ENCODE measurements around the gene LPP. TPM values are rescaled to one million over a fixed set of nuclear protein-coding genes. Genes with fewer than 3 reads are reported as not detected.

Gene LPP
- polyA plus RNA-seq, 1 experiment: 76.3 TPM

DNA sequence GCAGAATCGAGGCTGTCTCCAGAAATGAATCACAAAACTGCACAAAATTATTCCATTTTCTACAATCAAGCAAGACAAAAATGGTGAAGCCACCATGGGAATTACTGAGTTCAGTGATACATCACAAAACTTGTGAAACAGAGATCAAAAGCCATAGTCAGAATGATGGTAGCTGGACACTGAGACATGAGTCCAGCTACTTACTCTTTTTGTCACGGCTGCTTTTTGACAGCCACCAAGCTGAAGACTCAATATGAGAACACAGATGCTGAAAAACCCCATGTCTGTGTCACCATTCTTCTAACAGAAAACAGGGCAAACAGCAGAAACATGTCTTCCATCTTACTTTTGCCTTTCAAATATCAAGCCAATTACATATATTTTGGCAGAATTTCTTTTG lies 237.6 kb downstream of the LPP start:
- H3K27me3 ChIP-seq (ENCODE audit: control insufficient read depth, insufficient read depth, low read length): no peaks in the 10 kb centered on the region
- no peak overlapping the region for H3K27ac ChIP-seq (ENCODE audit: low read depth, low read length)
- POLR2A ChIA-PET: no interaction called here

DNA sequence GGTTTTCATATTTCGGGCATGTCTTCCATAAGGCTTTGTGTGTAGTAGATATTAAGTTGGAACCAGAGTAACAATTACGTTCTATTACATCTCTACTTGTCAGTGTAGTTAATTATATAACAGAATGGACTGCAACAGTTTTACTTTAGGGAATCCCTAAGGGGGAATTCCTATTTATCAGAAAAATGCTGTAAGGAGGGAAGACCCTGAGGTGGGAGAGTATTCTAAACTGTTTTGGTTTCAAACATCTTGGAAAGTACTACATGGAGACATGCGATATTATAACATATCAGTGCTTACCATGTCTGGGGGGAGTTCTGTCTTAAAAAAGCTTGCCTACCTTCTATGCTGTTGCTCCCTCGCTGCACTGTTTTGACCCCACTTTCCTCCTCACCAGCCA lies 238.1 kb downstream of the LPP start:
- Histone ChIP-seq H3K27ac (ENCODE audit: low read depth, low read length) (no peak overlapping the region), H3K27me3 (ENCODE audit: control insufficient read depth, insufficient read depth, low read length) (no peaks in the 10 kb centered on the region), H3K9me3 (ENCODE audit: control insufficient read depth, insufficient read depth, low read length) (no peaks in the 10 kb centered on the region), H3K4me3 (ENCODE audit: low read depth, low read length) (no peak overlapping the region)
- TF ChIP-seq, protein P1, sequence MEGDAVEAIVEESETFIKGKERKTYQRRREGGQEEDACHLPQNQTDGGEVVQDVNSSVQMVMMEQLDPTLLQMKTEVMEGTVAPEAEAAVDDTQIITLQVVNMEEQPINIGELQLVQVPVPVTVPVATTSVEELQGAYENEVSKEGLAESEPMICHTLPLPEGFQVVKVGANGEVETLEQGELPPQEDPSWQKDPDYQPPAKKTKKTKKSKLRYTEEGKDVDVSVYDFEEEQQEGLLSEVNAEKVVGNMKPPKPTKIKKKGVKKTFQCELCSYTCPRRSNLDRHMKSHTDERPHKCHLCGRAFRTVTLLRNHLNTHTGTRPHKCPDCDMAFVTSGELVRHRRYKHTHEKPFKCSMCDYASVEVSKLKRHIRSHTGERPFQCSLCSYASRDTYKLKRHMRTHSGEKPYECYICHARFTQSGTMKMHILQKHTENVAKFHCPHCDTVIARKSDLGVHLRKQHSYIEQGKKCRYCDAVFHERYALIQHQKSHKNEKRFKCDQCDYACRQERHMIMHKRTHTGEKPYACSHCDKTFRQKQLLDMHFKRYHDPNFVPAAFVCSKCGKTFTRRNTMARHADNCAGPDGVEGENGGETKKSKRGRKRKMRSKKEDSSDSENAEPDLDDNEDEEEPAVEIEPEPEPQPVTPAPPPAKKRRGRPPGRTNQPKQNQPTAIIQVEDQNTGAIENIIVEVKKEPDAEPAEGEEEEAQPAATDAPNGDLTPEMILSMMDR (IDR thresholded peaks at IDR 0.05; ENCODE audit: low read depth, low read length): no peak
- ChIA-PET CTCF (no interaction called here), POLR2A (no interaction called here)
- DNase-seq (ENCODE audit: low read depth, low spot score): no peak

More for the DNA sequence above, 237.6 kb downstream of the LPP start:
- Histone ChIP-seq H3K9me3 (ENCODE audit: control insufficient read depth, insufficient read depth, low read length) (no peaks in the 10 kb centered on the region), H3K4me3 (ENCODE audit: low read depth, low read length) (no peak overlapping the region)
- DNase-seq (ENCODE audit: low read depth, low spot score): no peak
- TF ChIP-seq, protein P1 (IDR thresholded peaks at IDR 0.05; ENCODE audit: low read depth, low read length): no peak
- CTCF ChIA-PET: no interaction called here

DNA sequence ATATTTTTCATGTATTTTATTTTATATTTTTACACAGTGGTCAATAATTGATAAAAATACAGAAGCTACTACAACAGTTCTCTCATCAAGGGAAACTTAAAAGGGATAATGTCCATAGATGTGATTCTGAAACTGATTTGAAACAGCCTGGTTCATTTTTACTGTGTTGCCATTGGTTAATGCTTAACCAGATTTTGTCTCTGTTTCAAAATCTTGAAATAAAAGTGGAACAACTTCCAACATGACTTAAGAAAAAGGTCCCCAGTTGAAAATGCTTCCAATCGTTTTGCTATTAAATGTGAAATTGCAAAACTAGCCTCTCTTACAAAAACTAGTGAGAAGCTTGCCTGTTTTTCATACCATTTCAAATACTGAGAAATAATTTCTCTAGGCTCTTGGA lies 240.7 kb downstream of the LPP start:
- DNase-seq (ENCODE audit: low read depth, low spot score): no peak
- Histone ChIP-seq H3K4me3 (ENCODE audit: low read depth, low read length) (no peak overlapping the region), H3K27ac (ENCODE audit: low read depth, low read length) (no peak overlapping the region), H3K27me3 (ENCODE audit: control insufficient read depth, insufficient read depth, low read length) (no peaks in the 10 kb centered on the region), H3K9me3 (ENCODE audit: control insufficient read depth, insufficient read depth, low read length) (no peaks in the 10 kb centered on the region)
- POLR2A ChIA-PET: no interaction called here
- TF ChIP-seq, protein P1 (IDR thresholded peaks at IDR 0.05; ENCODE audit: low read depth, low read length): no peak
- CTCF ChIA-PET: interaction anchor here (0.6 to 2.4 kb wide), 3 partner anchors 476 to 654 kb away, joined by 3 to 10 read pairs (median 3); no protein-coding TSS in a partner anchor

DNA sequence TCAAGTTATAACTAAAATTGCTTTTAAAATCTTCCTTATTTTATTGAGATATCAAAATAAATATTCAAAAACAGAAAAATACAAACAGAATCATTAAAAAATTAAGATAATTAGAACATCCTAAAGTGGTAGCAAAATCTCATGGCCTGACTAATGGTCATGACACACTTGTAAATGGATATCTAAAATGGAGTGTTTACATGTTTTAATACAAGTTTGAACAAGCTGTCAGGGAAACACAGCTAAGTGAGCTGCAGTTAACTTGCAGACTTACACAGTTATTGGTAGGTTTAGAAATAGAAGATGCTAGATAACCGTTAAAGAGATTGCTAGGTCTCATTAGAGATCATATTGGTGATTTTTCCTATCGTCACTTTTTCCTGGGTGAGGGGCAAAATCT lies 242.3 kb downstream of the LPP start:
- ChIA-PET POLR2A (interaction anchor here (0.6 kb wide), 1 partner anchor 131 kb away, joined by 3 read pairs; no protein-coding TSS in a partner anchor), CTCF (interaction anchor here (1.2 kb wide), 2 partner anchors 649 to 656 kb away, joined by 3 read pairs; no protein-coding TSS in a partner anchor)
- Histone ChIP-seq H3K9me3 (ENCODE audit: control insufficient read depth, insufficient read depth, low read length) (no peaks in the 10 kb centered on the region), H3K4me3 (ENCODE audit: low read depth, low read length) (no peak overlapping the region), H3K27me3 (ENCODE audit: control insufficient read depth, insufficient read depth, low read length) (no peaks in the 10 kb centered on the region), H3K27ac (ENCODE audit: low read depth, low read length) (no peak overlapping the region)
- no peak for DNase-seq (ENCODE audit: low read depth, low spot score)
- TF ChIP-seq, protein P1 (IDR thresholded peaks at IDR 0.05; ENCODE audit: low read depth, low read length): no peak

DNA sequence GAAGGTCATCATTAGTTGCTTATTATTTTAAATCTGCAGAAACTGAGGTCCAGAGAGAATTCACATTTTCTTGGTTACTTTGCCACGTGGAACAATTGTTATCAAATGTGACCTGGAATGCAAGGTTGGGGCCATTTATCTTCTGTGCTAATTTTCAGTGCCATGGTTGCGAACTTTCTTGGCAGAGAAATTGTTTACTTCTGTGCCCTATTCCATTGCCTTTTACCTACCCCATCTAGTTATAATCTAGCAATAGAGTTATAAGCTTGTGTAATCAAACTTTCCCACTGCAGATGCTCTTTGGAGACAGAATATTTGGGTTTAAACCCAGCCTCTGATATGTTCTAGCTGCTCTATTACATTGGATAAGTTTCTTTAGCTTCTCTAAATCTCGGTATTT lies 242.9 kb downstream of the LPP start:
- H3K27ac ChIP-seq (ENCODE audit: low read depth, low read length): no peak overlapping the region
- TF ChIP-seq, protein P1 (IDR thresholded peaks at IDR 0.05; ENCODE audit: low read depth, low read length): no peak
- no peaks in the 10 kb centered on the region for H3K9me3 ChIP-seq (ENCODE audit: control insufficient read depth, insufficient read depth, low read length)
- no peak overlapping the region for H3K4me3 ChIP-seq (ENCODE audit: low read depth, low read length)
- POLR2A ChIA-PET: interaction anchor here (0.6 kb wide), 1 partner anchor 132 kb away, joined by 3 read pairs; no protein-coding TSS in a partner anchor
- CTCF ChIA-PET: interaction anchor here (1.2 kb wide), 1 partner anchor 657 kb away, joined by 3 read pairs; no protein-coding TSS in a partner anchor
- H3K27me3 ChIP-seq (ENCODE audit: control insufficient read depth, insufficient read depth, low read length): no peaks in the 10 kb centered on the region
- DNase-seq (ENCODE audit: low read depth, low spot score): no peak
